PFSK-1 (cell line): ENCODE measurements around the gene GSTA2.

Experiments
- POLR2AphosphoS5 ChIP-seq: IDR thresholded peaks from 2 replicates; pipeline ENCODE4 v1.6.1; 2012; ENCODE audit warnings: low read depth, mild to moderate bottlenecking, control low read depth, low read length, moderate library complexity
- TF ChIP-seq, protein P1 (sequence below), 2 experiments: IDR thresholded peaks; 2 replicates each; pipeline versions ENCODE4 v1.6.1 to v1.8.0; 2011 to 2012; ENCODE audit warnings: low read depth in 2 of 2, low read length in 2 of 2, control low read depth in 1 of 2, inconsistent platforms in 1 of 2, mild to moderate bottlenecking in 1 of 2, moderate library complexity in 1 of 2; ENCODE audit not compliant: insufficient read depth in 1 of 2

DNA sequence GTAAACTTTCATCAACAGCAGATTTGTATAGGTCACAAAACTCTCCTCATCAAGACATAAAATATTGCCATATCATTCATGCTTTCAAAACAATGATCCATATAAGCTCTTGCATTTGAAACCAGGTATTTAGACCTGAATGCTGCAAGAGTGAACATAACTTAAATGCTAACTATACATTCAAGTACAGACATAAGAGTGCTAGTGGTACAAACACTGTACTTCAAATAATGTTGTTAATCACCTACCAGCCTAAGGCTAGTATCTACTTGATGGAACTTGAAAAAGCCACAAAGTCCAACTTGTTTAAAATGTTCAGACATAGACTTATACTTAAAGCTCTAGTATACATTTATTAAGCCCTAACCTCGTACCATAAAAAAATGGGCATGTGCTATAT lies 16.0 kb upstream of the GSTA2 start:
- no peak for TF ChIP-seq POLR2AphosphoS5
- TF ChIP-seq, protein P1, sequence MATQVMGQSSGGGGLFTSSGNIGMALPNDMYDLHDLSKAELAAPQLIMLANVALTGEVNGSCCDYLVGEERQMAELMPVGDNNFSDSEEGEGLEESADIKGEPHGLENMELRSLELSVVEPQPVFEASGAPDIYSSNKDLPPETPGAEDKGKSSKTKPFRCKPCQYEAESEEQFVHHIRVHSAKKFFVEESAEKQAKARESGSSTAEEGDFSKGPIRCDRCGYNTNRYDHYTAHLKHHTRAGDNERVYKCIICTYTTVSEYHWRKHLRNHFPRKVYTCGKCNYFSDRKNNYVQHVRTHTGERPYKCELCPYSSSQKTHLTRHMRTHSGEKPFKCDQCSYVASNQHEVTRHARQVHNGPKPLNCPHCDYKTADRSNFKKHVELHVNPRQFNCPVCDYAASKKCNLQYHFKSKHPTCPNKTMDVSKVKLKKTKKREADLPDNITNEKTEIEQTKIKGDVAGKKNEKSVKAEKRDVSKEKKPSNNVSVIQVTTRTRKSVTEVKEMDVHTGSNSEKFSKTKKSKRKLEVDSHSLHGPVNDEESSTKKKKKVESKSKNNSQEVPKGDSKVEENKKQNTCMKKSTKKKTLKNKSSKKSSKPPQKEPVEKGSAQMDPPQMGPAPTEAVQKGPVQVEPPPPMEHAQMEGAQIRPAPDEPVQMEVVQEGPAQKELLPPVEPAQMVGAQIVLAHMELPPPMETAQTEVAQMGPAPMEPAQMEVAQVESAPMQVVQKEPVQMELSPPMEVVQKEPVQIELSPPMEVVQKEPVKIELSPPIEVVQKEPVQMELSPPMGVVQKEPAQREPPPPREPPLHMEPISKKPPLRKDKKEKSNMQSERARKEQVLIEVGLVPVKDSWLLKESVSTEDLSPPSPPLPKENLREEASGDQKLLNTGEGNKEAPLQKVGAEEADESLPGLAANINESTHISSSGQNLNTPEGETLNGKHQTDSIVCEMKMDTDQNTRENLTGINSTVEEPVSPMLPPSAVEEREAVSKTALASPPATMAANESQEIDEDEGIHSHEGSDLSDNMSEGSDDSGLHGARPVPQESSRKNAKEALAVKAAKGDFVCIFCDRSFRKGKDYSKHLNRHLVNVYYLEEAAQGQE (IDR thresholded peaks at IDR 0.05; ENCODE audit: insufficient read depth in 1 of 2, low read depth in 2 of 2, low read length in 2 of 2), result no peak
